Stimulated activated CD4-positive, alpha-beta T cell treated with anti-CD3 and anti-CD28 coated beads, Interleukin-15, amount 100 ng/mL, for 48 hours (primary cell): Measurements from ENCODE around the gene CTDP1.
"Not testable (repeated sequence)": the region's sequence is repeated elsewhere in the genome, so short reads cannot be mapped to it uniquely, and the experiment has no call there.

Experiments
- DNase-seq, 2 donors: peaks; one replicate each; pipeline ENCODE4 v3.0.0-alpha.2; 2020; ENCODE audit warnings: low read depth in 2 of 2

Gene CTDP1

GRCh38 chr18:79702906-79703305 is 23.3 kb downstream of the CTDP1 start:
- no peak for DNase-seq

DNA sequence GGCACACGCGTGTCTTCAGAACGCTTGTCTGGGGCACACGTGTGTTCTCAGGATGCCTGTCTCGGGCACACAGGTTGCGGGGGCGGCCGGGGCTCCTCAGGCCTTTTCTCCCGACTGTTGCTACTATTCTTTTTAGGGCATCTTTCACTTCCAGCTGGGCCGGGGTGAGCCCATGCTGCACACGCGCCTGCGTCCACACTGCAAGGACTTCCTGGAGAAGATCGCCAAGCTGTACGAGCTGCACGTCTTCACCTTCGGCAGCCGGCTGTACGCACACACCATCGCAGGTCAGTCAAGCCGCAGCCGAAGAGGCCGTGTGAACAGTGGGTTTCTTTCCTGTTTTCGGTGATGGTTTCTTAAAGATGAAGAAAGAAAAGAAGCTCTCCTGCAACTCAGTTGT is 25.0 kb downstream of the CTDP1 start:
- no peak for DNase-seq

DNA sequence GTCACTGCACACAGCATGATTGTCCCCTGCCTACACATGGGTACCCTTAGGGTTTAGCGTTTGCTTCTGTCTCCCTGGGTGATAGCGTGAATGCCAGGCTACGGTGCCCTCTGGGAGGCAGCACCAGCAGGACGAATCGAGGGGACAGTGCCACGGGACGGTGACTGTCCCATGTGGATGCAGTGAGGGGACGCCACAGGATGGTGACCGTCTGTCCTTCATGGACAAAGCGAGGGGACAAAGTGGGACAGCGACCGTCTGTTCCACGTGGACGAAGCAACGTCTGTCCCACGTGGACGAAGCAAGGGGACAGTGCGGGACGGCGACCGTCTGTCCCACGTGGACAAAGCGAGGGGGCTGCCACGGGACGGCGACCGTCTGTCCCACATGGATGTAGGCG is 25.7 kb downstream of the CTDP1 start:
- DNase-seq: no peak

DNA sequence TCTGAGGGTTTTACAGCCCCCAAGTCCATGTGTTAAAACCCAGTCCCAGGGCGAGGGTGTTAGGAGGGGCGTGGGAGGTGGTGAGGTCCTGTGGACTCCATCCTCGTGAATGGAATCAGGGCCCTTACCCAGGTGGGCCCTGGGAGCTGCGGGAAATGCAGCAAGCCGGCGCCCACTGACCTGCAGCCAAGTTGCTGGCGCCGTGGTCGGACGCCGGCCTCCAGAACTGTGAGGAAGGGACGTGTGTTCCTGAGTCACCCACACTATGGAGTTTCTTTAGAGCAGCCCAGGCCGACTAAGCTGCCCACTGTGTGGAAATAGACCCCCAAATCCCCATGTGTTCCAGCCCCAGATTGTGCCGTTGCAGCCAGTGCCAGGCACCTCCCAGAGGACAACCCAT is 26.4 kb downstream of the CTDP1 start:
- DNase-seq: no peak

DNA sequence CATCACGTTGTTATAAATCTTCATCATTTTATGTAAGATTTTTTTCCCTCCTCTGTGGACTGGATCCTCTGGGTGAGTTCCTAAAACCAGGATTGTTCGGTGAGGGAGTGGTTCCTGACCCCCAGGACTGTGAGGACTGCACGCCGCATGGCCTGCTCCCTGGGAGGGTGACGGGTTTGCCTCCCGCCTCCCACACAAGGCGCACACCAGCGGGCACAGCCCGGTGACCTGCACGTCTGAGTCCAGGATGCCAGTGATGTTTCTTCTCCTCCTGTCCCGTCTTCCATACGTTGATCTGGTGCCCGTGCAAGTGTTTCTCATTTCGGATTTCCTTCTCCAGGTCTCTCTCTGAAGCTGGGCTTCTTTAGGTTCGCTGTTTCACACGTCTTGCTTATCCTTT is 27.1 kb downstream of the CTDP1 start:
- no peak for DNase-seq

DNA sequence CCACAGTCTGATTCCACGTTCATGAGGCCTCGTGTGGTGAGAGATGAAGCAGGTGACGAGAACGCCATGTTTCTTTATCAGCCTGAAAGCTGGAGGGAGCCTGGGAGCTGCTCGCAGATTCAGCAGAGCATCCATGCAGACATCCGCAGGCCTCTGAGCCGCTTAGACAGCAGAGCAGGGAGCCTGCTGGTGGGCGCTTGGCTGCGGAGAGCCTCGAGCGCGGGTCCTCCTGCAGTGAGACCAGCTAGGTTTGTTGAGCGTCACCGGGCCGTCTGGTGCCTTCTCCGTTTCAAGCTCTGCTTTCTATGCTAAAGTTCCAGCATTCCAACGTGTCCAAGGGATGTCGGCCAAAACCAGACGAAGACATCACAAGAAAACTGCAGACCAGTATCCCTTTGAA is 27.6 kb downstream of the CTDP1 start:
- DNase-seq: no peak

- DNase-seq: no peak
Measured at GRCh38 chr18:79707671-79708070, 28.1 kb downstream of the CTDP1 start.

DNA sequence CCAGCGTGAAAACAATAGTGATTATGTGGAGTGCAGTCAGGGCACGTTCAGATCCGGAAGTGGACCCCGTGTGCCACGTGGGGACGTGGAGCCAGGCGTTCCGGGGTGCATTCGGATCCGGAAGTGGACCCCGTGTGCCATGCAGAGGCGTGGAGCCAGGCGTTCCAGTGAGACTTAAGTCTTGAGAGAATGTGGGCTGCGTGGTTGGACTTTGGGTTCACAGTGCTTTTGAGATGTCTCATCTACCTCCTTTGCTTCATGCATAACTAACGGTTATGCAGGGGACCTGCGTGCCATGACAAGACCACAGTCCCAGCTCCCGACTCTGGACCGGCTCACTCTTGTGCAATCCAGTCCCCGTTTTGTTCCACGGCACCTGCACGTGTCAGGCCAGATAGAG is 28.8 kb downstream of the CTDP1 start:
- DNase-seq: no peak

GRCh38 chr18:79712206-79712857 is 32.7 kb downstream of the CTDP1 start:
- no peak for DNase-seq

- DNase-seq: no peak
Measured at GRCh38 chr18:79713341-79713740, 33.7 kb downstream of the CTDP1 start.

GRCh38 chr18:79714531-79715240 is 35.1 kb downstream of the CTDP1 start:
- no peak for DNase-seq

DNA sequence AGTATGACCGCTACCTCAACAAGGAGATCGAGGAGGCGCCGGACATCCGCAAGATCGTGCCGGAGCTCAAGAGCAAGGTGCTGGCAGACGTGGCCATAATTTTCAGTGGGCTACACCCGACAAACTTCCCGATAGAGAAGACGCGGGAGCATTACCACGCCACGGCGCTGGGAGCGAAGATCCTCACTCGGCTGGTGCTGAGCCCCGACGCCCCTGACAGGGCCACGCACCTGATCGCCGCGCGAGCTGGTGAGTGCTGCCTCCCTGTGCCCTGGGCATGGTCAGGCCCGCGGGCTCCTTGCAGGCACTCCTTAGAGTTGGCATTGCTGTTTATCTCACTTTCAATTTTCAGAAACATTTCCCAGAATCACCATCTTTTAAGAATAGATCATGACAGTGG is 35.7 kb downstream of the CTDP1 start:
- no peak for DNase-seq

DNA sequence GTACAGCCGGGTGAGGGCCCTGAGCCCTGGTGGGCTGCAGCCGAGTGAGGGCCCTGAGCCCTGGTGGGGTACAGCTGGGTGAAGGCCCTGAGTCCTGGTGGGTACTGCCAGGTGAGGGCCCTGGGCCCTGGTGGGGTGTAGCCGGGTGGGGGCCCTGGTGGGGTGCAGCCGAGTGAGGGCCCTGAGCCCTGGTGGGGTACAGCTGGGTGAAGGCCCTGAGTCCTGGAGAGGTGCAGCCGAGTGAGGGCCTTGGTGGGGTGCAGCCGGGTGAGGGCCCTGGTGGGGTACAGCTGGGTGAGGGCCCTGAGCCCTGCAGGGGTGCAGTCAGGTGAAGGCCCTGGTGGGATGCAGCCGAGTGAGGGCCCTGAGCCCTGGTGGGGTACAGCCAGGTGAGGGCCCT is 37.5 kb downstream of the CTDP1 start:
- DNase-seq: no peak

DNA sequence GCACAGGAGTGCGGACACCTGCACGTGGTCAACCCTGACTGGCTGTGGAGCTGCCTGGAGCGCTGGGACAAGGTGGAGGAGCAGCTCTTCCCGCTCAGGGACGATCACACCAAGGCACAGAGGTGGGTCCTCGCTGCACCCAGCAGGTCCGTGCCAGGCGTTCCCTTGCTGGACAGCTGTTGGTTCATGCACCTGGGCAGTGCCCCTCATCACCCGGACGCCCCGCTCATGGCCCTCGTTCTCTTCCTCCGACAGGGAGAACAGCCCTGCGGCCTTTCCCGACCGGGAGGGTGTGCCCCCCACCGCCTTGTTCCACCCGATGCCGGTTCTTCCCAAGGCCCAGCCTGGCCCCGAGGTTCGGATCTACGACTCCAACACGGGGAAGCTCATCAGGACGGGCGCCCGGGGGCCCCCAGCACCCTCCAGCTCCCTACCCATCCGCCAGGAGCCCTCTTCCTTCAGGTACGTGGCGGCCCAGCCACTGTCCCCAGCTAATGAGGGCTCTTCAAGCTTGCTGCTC is 38.0 kb downstream of the CTDP1 start:
- no peak for DNase-seq

- DNase-seq: no peak
Measured at GRCh38 chr18:79718126-79718525, 38.5 kb downstream of the CTDP1 start.

DNA sequence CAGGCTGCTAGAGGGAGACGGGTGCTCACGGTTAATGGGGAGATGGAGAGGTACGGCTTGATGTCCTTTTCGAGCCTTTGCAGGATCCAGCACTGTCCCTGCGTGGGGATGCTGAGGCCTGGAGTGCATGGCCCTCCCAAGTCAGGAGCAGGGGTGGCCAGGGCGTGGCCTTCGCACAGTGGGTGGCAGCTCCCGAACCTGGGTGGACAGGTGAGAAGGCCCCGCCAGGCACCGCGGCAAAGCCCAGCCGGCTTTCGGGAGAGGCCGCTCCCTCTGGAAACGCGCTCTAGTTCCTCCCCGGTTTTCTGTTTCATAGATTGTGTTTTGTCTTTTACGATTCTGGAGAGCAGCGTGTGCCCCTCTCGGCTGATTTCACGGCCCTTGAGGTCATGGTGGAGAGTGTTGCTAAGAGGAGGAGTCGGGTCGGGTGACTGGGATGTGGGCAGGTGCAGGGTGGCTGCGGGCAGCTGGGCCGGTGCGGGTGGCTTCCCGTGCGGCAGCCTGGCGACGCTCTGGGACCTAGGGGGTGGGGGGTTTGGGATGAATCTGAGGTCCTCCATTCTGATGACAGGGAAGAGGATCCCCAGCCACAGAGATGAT is 39.4 kb downstream of the CTDP1 start:
- no peak for DNase-seq

DNA sequence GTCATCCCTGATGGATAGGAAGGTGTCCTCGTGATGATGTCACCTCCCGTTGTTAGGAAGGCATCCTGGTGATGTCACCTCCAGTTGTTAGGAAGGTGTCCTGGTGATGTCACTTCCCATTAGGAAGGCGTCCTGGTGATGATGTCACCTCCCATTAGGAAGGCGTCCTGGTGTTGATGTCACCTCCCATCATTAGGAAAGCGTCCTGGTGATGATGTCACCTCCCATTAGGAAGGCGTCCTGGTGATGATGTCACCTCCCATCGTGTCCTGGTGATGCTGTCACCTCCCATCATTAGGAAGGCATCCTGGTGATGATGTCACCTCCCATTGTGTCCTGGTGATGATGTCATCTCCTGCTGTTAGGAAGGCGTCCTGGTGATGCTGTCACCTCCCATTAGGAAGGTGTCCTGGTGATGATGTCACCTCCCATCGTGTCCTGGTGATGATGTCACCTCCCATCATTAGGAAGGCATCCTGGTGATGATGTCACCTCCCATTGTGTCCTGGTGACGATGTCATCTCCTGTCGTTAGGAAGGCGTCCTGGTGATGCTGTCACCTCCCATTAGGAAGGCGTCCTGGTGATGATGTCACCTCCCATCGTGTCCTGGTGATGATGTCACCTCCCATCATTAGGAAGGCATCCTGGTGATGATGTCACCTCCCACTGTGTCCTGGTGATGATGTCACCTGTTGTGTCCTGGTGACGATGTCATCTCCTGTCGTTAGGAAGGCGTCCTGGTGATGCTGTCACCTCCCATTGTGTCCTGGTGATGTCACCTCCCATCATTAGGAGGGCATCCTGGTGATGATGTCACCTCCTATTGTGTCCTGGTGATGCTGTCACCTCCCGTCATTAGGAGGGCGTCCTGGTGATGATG is 40.1 kb downstream of the CTDP1 start:
- DNase-seq: not testable (repeated sequence)

DNA sequence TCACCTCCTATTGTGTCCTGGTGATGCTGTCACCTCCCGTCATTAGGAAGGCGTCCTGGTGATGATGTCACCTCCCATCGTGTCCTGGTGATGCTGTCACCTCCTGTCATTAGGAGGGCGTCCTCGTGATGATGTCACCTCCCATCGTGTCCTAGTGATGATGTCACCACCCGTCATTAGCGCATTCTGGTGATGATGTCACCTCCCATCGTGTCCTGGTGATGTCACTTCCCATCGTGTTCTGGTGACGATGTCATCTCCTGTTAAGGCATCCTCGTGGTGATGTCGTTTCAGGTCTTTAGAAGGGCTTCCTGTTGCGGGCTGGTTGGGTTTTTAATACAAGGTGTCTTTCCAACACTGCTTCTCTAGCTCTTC is 40.7 kb downstream of the CTDP1 start:
- peak in 1 of 2 donors; percentile 4 for DNase-seq

DNA sequence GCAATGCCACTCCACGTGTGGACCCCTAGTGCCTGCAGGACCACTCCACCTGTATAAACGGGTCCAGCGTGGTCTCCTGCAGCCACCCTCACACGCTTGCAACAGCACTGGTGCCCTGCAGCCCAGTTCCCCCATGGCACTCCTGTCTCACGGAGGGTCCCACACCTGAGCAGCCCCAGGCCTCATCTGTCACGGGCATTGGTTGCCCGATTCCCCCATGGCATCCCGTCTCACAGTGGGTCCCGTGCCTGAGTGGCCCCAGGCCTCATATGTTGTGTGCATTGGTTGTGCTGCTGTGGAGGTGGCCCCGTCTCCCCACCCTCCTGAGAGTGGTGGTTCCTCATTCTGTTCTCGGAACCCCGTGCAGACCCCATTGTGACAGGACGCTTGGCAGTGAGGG is 43.4 kb downstream of the CTDP1 start:
- no peak for DNase-seq

GRCh38 chr18:79723628-79724027 is 44.0 kb downstream of the CTDP1 start:
- no peak for DNase-seq

- DNase-seq: no peak
Measured at GRCh38 chr18:79724299-79725080, 44.9 kb downstream of the CTDP1 start.
